Dedifferentiated amniotic fluid mesenchymal stem cell (primary cell): ENCODE measurements around the gene LEFTY1.

Source experiments
- DNase-seq: peaks from one replicate; pipeline ENCODE4 v3.0.0-alpha.2; 2016; ENCODE audit errors: extremely low spot score

Gene LEFTY1

DNA sequence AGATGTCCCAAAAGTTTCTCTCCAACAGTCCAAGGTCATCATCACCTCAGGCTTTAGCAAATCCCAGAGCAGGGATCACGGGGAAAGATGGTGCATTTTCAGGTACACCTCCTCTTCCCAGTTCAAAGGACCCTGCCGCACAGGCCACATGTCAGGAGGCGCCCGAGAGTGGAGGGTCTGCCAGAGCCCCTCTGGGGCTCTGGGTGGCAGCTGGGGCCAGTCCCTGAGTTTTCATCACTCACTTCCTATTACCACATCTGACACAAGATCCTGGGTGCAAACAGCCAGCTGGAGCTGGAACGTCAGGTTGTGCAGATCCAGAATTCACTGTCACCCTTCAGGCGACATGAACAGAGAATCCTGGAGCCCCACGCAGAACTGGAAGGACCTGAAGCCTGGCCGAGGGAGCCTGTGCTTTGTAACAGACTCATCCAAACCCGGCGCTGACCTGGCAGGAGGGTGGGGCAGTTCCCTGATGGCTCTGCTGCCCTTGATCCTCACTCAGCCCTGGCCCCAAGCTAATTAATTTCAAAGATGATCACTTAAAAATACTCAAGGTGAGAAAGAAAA, 15.6 kb downstream of the LEFTY1 start:
- DNase-seq = no peak

GRCh38 chr1:225872075-225872430, 16.9 kb downstream of the LEFTY1 start:
- DNase-seq = no peak

DNA sequence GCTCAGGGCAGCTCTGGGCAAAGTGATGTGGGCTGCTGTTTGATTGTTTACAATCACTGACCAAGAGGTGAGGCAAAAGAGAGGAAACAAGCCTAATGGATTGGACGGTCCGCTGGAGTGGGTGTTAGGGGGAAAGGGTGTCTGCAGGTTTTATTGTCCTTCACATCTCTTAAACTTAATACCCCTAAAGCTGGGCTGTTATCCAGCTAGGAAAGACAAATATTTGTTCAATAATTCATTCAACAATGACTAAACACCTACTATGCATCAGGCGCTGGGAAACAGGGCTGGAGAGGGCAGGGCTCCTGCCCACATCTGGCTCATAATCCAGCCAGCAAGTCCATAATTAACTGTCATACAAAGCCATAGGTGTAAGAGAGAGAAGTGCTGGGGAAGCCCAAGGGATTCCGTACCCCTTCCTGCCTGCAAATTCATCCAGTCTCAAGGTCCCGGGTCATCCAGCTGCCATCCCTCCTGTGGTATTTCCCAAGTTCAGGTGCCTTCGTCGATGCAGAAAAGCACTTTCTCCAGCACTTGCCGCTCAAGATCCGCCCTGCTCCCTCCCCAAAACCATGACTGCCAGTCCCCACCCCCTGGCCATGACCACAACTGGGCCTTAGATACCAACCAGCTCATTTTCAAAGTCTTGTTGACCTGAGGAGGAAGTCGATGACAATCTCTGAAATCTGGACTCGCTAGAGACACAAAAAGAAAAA, 17.4 kb downstream of the LEFTY1 start:
- DNase-seq = no peak

GRCh38 chr1:225870911-225871310, 18.0 kb downstream of the LEFTY1 start:
- no peak for DNase-seq

DNA sequence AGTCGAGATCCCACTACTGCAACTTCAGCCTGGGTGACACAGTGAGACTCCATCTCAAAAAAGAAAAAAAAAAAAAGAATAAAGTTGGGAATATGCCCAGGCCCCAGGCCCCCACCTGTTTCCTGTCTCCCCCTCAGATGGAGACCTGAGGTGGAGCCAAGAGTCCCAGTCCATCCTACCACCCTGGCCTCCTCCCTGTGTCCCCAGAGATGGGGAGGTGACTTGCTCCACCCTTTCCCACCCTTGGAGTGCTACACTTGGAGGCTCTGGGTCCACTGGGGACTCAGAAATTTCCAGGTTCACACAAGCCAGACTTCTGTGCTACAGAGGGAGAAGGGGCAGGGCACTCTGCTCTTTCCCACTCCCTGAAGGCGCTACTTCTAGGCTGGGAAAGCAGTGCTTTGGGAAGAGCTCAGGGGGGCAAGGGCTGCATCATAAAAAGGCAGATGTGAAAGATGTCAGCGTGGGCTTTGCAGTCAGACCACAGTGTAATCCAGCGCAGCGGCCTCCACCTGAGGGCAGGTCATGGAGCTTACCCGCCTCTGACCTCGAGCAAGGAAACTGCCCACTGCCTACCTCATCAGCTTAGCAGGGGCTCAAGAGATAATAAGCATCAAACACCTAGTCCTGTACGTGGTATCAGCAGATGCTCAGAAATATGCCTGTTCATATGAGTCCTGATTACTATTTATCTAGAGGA, 20.2 kb downstream of the LEFTY1 start:
- no peak for DNase-seq

DNA sequence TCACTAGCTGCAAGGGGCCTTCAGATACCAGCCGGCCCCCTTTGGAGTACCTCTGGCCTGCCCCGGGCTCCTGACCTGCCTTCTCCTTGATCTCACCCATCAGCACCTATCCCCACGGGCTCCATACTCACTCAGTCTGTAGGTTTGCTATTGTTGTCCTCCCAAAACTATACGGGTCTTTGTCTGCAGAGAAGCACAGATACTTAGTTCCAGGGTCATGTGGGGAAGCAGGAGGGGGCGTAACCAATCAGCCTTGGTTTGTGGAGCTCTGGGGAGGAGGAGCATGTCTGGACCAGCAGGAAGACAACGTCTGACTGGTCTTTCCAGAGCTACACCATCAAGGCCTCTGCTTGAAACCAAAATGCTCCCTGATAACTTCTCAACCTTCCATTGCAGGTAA, 22.0 kb downstream of the LEFTY1 start:
- no peak for DNase-seq

GRCh38 chr1:225866061-225866837, 22.7 kb downstream of the LEFTY1 start:
- DNase-seq = no peak

DNA sequence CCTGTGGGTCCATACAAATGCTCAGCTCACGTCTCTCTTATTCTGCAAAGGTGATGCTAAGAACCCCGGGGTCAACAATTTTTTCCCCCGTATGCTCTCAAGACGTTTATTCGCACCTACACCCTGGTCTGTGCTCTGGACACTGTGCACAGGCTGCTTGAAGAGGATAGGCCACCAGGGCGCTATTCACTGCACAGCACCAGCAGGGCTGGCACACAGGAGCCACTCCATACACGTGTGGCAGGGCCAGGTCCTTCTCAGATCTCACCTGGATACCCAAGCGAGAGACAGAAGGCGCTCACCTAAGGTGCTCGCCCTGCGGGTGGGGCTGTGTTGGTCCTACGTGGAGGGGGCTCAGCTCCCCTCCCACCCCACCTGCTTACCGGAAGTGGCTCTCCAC, 23.4 kb downstream of the LEFTY1 start:
- DNase-seq = no peak

DNA sequence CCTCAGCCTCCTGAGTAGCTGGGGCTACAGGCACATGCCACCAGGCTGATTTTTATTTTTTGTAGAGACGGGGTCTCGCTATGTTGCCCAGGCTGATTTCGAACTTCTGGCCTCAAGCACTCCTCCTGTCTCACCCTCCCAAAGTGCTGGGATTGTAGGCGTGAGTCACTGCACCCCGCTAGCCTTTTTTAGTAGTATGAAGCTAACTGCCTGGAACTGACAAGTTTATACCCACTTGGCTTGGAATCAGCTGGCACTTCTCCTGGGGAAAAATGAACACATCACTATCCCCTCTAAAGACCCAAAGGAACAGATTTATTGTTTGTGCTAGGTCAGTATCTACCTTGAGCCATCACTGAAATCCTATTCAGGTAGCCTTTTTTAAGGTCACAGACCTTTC, 25.8 kb downstream of the LEFTY1 start:
- no peak for DNase-seq

DNA sequence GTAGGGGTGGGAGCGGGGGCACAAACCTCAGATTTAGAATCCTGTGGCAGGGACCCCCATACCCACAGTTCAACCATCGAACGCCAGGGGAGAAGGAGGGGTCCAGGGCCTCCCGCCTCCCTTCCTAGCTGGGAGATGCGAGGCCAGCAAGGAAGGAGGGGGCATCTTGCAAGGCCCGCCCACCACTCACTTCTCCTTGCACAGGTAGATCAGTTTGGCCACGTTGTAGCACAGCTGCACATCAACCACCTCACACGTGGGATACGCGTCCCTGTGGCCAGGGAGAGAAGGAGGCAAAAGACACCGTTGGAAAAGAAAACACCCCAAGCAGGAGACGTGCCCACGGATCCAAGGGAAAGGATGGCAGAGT, 26.4 kb downstream of the LEFTY1 start:
- DNase-seq = no peak

DNA sequence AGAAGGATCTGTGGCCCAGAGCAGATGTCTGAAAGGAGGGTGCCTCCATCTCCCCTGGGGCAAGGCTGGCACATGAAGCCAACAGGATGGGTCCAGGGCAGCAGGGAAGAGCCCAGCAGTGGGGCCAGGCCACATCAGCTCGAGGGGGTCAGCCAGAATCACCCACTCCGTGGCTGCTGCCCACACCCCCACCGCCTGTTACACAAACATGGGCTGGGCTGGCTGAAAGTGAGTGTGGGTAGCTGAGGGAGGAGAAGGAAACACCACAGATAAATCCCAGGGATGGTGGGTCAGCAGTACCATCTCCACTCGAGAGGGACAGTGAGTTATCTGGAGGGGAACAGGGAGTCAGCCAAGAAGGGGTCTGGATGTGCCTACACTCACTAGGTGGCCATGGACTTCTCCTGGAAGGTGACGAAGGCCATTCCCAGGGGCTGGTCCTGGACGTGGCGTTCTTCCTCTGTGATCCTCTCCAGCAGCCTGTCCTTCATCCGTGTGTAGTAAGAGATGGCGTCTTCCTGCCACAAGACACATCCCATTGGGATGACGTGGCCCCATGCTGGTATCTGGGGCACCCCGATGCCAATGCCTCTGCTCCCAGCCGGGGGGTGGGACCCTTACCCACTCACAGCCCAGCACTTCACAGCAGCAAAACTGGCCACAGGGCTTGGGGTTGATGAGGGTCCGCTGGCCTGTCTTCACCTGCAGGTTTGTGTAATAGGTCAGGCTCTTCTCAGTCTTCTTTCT, 26.9 kb downstream of the LEFTY1 start:
- DNase-seq = no peak

- DNase-seq = no peak
Measured at GRCh38 chr1:225860876-225861441, 28.0 kb downstream of the LEFTY1 start.

DNA sequence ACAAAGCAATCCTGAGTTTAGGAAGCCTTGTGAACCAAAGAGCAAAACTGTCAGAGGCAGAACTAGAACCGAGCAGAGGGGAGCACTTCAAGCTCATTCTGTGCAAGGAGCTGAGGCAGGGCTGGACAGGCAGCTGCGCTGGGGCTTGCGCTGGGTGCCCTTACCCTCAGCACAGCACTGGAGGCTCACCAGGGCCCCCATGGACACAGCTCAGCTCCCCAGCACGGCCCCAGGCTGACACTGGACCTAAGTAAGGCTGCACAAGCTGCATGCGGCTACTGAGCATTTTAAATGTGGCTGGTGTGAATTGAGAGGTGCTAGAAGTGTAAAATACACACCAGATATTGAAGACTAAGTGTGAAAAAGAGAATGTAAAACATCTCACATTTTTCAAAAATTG, 28.8 kb downstream of the LEFTY1 start:
- no peak for DNase-seq

- DNase-seq = no peak
Measured at GRCh38 chr1:225859151-225859550, 29.8 kb downstream of the LEFTY1 start.

- DNase-seq = no peak
Measured at GRCh38 chr1:225857256-225857655, 31.7 kb downstream of the LEFTY1 start.

- no peak for DNase-seq
Measured at GRCh38 chr1:225855503-225856300, 33.2 kb downstream of the LEFTY1 start.

DNA sequence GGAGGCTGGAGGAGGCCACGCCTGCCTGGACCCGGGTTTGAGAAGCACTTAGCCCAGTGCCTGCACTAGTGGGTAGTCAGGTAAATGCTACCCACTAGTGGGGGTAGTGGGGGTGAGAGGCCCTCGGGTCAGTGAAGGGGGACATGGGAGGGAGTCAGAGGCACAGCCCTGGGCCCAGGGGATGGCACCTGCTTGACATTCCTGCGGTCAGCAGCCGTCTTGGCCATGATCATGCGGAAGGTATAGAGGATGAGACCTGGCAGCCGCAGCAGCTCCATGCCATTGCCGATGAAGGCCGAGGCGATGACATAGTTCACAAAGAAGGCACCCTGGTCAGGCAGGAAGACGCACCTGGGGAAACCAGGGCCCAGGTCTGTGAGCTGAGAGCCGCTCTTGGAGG, 35.5 kb downstream of the LEFTY1 start:
- DNase-seq = no peak

GRCh38 chr1:225852413-225853124, 36.4 kb downstream of the LEFTY1 start:
- no peak for DNase-seq

DNA sequence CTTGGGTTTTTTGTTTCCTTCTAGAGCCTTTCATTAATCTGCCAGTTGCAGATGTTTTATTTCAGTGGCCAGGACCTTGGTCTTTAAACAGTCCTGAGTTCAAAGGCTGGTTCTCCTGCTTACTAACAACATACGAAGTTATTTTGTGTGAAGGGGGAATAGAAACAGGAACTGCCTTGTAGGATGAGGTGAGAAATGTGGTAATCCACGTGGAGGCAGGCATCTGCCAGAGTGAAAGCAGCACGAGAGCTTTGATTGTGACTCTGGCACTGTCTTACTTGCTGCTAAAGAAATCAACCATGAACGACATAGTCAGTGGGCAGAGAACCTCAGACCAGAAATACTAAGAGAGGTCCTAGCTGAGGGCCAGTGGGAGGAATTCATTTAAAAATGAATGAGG, 37.1 kb downstream of the LEFTY1 start:
- no peak for DNase-seq

DNA sequence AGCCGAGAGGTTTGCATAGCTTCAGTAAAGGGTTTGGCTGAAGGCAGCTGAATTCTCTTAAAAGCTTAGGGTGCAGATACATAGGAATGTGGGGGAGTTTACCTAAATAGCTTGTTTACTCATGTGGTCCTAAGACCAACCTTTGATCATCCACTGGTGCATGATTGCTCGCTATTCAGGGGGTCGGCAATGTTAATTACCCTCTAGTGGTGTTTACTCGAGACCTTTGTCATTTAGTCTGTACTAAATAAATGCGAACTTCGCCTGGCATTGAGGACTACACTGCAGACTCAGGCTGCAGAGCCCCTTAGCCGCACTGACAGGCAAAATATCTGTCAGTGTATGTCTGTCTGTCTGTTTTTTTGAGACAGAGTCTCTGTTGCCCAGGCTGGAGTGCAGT, 38.6 kb downstream of the LEFTY1 start:
- no peak for DNase-seq
